Caco-2 (cell line): ENCODE measurements around the gene ZNF577. TPM values are rescaled to one million over a fixed set of nuclear protein-coding genes. Genes with fewer than 3 reads are reported as not detected.
"Not testable (repeated sequence)": the region's sequence is repeated elsewhere in the genome, so short reads cannot be mapped to it uniquely, and the experiment has no call there.

ENCODE experiments used
- BruUV-seq: library from RNA; stranded (reverse); fragments of 400-500 nt; replicated peaks from 2 replicates; lab custom pipeline; 2021; lab: Mats Ljungman, UMichigan
- CTCF ChIA-PET: fragments of 300-600 bp; sonication (Branson Sonifier 250); formaldehyde crosslinking; loops from one replicate; lab custom pipeline; 2022; ENCODE audit warnings: antibody characterized with exemption; lab: Charles Lee
- POLR2A ChIA-PET: fragments of 300-600 bp; sonication (Branson Sonifier 250); formaldehyde crosslinking; loops from one replicate; lab custom pipeline; 2022; ENCODE audit warnings: antibody characterized with exemption; lab: Charles Lee
- DNase-seq, 2 experiments: peaks; one replicate each; pipeline versions ENCODE4 v3.0.0 to v3.0.0-alpha.2; 2020 to 2022
- H3K27me3 ChIP-seq: replicated peaks from 2 replicates; pipeline ENCODE4 v1.6.0; 2011; ENCODE audit warnings: low read length; ENCODE audit not compliant: control insufficient read depth, insufficient read depth
- H3K36me3 ChIP-seq: 2 replicates; pipeline ENCODE4 v1.5.1; 2011; ENCODE audit warnings: low read length; ENCODE audit not compliant: control insufficient read depth, insufficient read depth
- H3K4me1 ChIP-seq: fragments of 250-450 bp; sonication (Bioruptor Pico); 2 replicates; pipeline ENCODE4 v1.5.1; 2020; ENCODE audit warnings: mild to moderate bottlenecking
- H3K4me3 ChIP-seq: 2 replicates; pipeline ENCODE4 v1.5.1; 2011; ENCODE audit warnings: low read depth, mild to moderate bottlenecking, control low read depth, low read length
- H3K9me3 ChIP-seq: fragments of 250-450 bp; sonication (Bioruptor Pico); 2 replicates; pipeline ENCODE4 v1.5.1; 2020; ENCODE audit warnings: mild to moderate bottlenecking, moderate library complexity
- H3K27ac Mint-ChIP-seq: one replicate; pipeline ENCODE4 v1.8.0; 2022; ENCODE audit warnings: mixed read lengths; ENCODE audit not compliant: unreplicated experiment
- H3K27me3 Mint-ChIP-seq: one replicate; pipeline ENCODE4 v1.8.0; 2022; ENCODE audit warnings: mixed read lengths; ENCODE audit not compliant: insufficient read depth, unreplicated experiment
- H3K36me3 Mint-ChIP-seq: one replicate; pipeline ENCODE4 v1.8.0; 2022; ENCODE audit warnings: mild to moderate bottlenecking, mixed read lengths; ENCODE audit not compliant: insufficient read depth, unreplicated experiment
- H3K4me1 Mint-ChIP-seq: one replicate; pipeline ENCODE4 v1.8.0; 2022; ENCODE audit warnings: low read depth, mixed read lengths; ENCODE audit not compliant: unreplicated experiment
- H3K4me3 Mint-ChIP-seq: one replicate; pipeline ENCODE4 v1.8.0; 2022; ENCODE audit warnings: mild to moderate bottlenecking, moderate library complexity, mixed read lengths; ENCODE audit not compliant: unreplicated experiment
- H3K9me3 Mint-ChIP-seq: one replicate; pipeline ENCODE4 v1.8.0; 2022; ENCODE audit warnings: mixed read lengths; ENCODE audit not compliant: unreplicated experiment
- intact Hi-C: fragments of 100-400 bp; cut with micrococcal nuclease; formaldehyde crosslinking; loops from one replicate; pipeline ENCODE4 v1.10.0; 2022; ENCODE audit not compliant: unreplicated experiment
- total RNA-seq: library from RNA; stranded (reverse); gene quantifications from 2 replicates; pipeline ENCODE4 v1.2.3, GENCODE V29; 2022
- TF ChIP-seq, protein P1 (sequence below), 2 experiments: fragments of 200-600 bp in 1 of 2; IDR thresholded peaks; 1 replicate in 1 of 2; 2 replicates in 1 of 2; pipeline versions ENCODE4 v1.5.1 to v1.8.0; 2011 to 2022; ENCODE audit warnings: antibody characterized with exemption in 1 of 2, control low read depth in 1 of 2, inconsistent platforms in 1 of 2, low read depth in 1 of 2, low read length in 1 of 2, mild to moderate bottlenecking in 1 of 2, moderate library complexity in 1 of 2; ENCODE audit not compliant: insufficient read depth in 1 of 2, severe bottlenecking in 1 of 2, unreplicated experiment in 1 of 2

ZNF577 gene
- total RNA-seq, 1 experiment from 2014 or later, result 7.7 TPM

DNA sequence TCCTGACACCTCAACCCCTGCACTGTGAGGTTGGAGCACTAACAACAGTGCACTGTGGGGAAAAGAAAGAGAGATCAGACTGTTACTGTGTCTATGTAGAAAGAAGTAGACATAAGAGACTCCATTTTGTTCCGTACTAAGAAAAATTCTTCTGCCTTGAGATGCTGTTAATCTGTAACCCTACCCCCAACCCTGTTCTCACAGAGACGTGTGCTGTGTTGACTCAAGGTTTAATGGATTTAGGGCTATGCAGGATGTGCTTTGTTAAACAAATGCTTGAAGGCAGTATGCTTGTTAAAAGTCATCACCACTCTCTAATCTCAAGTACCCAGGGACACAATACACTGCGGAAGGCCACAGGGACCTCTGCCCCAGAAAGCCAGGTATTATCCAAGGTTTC, 17.9 kb upstream of the ZNF577 start:
- H3K4me1 ChIP-seq, H3K27ac Mint-ChIP-seq, H3K4me3 Mint-ChIP-seq, H3K27me3 Mint-ChIP-seq, H3K4me3 ChIP-seq, H3K36me3 Mint-ChIP-seq, H3K36me3 ChIP-seq, H3K27me3 ChIP-seq, CTCF ChIA-PET, POLR2A ChIA-PET, DNase-seq, BruUV-seq, H3K4me1 Mint-ChIP-seq: not testable (repeated sequence)
- peaks cover 72% of the 10 kb centered on the region for H3K9me3 Mint-ChIP-seq
- intact Hi-C loops, result loop anchor here (2.0 kb wide), 2 partner anchors 17 to 21 kb away; partner anchors contain the start of gene ZNF613
- H3K9me3 ChIP-seq, result peaks cover 56% of the 10 kb centered on the region

DNA sequence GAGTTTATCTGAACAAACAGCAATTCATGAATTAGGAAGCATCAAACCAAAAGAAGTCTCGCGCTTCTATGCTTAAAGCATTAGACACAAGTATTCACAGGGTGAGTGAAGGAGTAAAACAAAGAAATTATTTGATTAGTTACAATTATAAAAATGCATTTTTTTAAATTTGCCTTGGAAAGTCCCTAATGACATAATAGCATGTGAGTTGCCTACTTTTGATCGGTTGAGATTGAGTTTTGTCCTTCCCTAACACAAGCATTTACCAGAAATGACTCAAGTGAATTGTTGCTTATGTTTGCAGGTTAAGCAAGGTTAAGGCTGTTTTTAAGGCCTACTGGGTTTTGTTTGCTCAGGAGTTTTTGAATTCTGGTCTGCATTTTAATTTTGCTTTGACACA, 17.5 kb upstream of the ZNF577 start:
- Mint-ChIP-seq H3K9me3 (peaks cover 76% of the 10 kb centered on the region), H3K4me3 (peak overlapping the region; percentile 88), H3K27ac (peak overlapping the region; percentile 96), H3K27me3 (no peaks in the 10 kb centered on the region), H3K4me1 (peaks cover 7% of the 10 kb centered on the region), H3K36me3 (peaks cover 11% of the 10 kb centered on the region)
- CTCF ChIA-PET, result no interaction called here
- no peaks in the 10 kb centered on the region; the same call in 1 of the 2 replicates for H3K4me1 ChIP-seq
- TF ChIP-seq, protein P1, sequence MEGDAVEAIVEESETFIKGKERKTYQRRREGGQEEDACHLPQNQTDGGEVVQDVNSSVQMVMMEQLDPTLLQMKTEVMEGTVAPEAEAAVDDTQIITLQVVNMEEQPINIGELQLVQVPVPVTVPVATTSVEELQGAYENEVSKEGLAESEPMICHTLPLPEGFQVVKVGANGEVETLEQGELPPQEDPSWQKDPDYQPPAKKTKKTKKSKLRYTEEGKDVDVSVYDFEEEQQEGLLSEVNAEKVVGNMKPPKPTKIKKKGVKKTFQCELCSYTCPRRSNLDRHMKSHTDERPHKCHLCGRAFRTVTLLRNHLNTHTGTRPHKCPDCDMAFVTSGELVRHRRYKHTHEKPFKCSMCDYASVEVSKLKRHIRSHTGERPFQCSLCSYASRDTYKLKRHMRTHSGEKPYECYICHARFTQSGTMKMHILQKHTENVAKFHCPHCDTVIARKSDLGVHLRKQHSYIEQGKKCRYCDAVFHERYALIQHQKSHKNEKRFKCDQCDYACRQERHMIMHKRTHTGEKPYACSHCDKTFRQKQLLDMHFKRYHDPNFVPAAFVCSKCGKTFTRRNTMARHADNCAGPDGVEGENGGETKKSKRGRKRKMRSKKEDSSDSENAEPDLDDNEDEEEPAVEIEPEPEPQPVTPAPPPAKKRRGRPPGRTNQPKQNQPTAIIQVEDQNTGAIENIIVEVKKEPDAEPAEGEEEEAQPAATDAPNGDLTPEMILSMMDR (IDR thresholded peaks at IDR 0.05; ENCODE audit: insufficient read depth in 1 of 2, low read depth in 1 of 2, low read length in 1 of 2, severe bottlenecking in 1 of 2, unreplicated experiment in 1 of 2), result no peak
- H3K36me3 ChIP-seq, result no peaks in the 10 kb centered on the region
- no peak for DNase-seq
- POLR2A ChIA-PET, result no interaction called here
- intact Hi-C loops, result loop anchor here (2.0 kb wide), 2 partner anchors 16 to 22 kb away; partner anchors contain the start of gene ZNF613
- H3K9me3 ChIP-seq, result peaks cover 58% of the 10 kb centered on the region
- no TSS peak for BruUV-seq
- H3K27me3 ChIP-seq, result no peaks in the 10 kb centered on the region
- no peak overlapping the region for H3K4me3 ChIP-seq

DNA sequence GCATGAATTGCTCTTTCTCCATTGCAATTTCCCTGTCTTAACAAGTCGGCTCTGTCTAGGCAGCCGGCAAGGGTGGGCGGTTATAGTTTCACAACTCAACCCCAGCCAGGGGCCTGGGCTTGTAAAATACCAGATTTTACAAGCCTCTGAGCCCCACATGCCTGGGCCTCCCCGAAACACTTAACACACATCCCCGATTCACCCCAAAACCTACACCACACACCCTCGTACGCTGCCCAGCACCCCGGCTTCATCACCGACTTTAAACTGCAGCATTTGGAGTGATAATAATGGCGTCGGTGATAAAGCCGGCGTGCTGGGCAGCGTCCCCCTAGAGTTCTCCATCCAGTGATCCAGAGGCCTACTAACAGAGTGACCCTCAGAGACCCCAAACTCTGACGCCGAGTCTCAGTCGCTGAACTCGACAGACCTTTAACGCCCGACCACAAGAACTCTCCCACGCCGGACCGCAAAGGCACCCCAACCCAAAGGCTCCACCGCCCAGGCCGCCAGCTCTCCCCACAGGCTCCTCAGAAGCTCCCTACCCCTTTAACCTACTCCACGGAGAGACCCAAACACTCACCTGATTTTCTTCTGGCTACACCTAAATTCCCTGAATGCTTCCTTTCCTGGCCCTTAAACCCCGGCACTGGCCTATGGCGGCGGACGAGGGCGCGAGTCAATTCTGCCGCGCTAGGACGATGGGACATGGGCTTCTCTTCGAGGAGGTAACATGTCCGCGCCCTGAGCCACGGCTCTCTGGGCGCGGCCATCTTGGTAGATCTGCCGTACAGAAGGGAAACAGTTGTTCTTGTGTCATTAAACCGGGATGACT, 16.8 kb upstream of the ZNF577 start, which contains the start of gene ZNF649:
ZNF649 (minus strand) TSS at position 687 of the 835 bp plus-strand sequence. CDS start 4,910 bp downstream, outside the sequence.
- no TSS peak for BruUV-seq
- Histone ChIP-seq H3K27me3 (no peaks in the 10 kb centered on the region), H3K4me1 (no peaks in the 10 kb centered on the region; the same call in 1 of the 2 replicates), H3K4me3 (peak within 1 kb of the TSS; percentile 45), H3K9me3 (peaks cover 64% of the 10 kb centered on the region), H3K36me3 (no peaks in the 10 kb centered on the region)
- Mint-ChIP-seq H3K9me3 (peaks cover 75% of the 10 kb centered on the region), H3K36me3 (peaks cover 14% of the 10 kb centered on the region), H3K27me3 (no peaks in the 10 kb centered on the region), H3K4me1 (peaks cover 7% of the 10 kb centered on the region), H3K27ac (peak within 1 kb of the TSS; percentile 96), H3K4me3 (peak within 1 kb of the TSS; percentile 88)
- CTCF ChIA-PET, result no interaction called here
- peak; percentile 79 to 80 for DNase-seq
- POLR2A ChIA-PET, result no interaction called here
- TF ChIP-seq, protein P1 (IDR thresholded peaks at IDR 0.05; ENCODE audit: insufficient read depth in 1 of 2, low read depth in 1 of 2, low read length in 1 of 2, severe bottlenecking in 1 of 2, unreplicated experiment in 1 of 2), result no peak
- intact Hi-C loops, result loop anchor here (2.0 kb wide), 2 partner anchors 16 to 22 kb away; partner anchors contain the start of gene ZNF613
